Ishikawa (cell line): ENCODE data around the gene SMARCA4.

Experiments used
- CEBPB ChIP-seq: IDR thresholded peaks from 2 replicates; pipeline ENCODE4 v1.6.1; 2012
- CREB1 ChIP-seq: IDR thresholded peaks from 2 replicates; pipeline ENCODE4 v1.6.1; 2012; ENCODE audit warnings: low read depth
- EGR1 ChIP-seq: IDR thresholded peaks from 2 replicates; pipeline ENCODE4 v1.6.1; 2012
- EP300 ChIP-seq: IDR thresholded peaks from 2 replicates; pipeline ENCODE4 v1.6.1; 2012; ENCODE audit warnings: borderline replicate concordance
- FOXM1 ChIP-seq: IDR thresholded peaks from 2 replicates; pipeline ENCODE4 v1.6.1; 2012; ENCODE audit warnings: low read depth, borderline replicate concordance
- NFIC ChIP-seq: IDR thresholded peaks from 2 replicates; pipeline ENCODE4 v1.6.1; 2012
- RAD21 ChIP-seq: IDR thresholded peaks from 2 replicates; pipeline ENCODE4 v1.6.1; 2012; ENCODE audit warnings: low read depth
- TCF12 ChIP-seq: IDR thresholded peaks from 2 replicates; pipeline ENCODE4 v1.6.1; 2012; ENCODE audit warnings: low read depth
- TEAD4 ChIP-seq: IDR thresholded peaks from 2 replicates; pipeline ENCODE4 v1.6.1; 2012
- YY1 ChIP-seq: IDR thresholded peaks from 2 replicates; pipeline ENCODE4 v1.6.1; 2012; ENCODE audit warnings: low read depth
- ZBTB7A ChIP-seq: IDR thresholded peaks from 2 replicates; pipeline ENCODE4 v1.6.1; 2012; ENCODE audit warnings: low read depth
- TF ChIP-seq, protein P1 (sequence below): IDR thresholded peaks from 2 replicates; pipeline ENCODE4 v1.6.1; 2012; ENCODE audit warnings: low read depth, mild to moderate bottlenecking
- TF ChIP-seq, protein P2 (sequence below): IDR thresholded peaks from 2 replicates; pipeline ENCODE4 v1.6.1; 2012
- TF ChIP-seq, protein P3 (sequence below): IDR thresholded peaks from 2 replicates; pipeline ENCODE4 v1.6.1; 2012

DNA sequence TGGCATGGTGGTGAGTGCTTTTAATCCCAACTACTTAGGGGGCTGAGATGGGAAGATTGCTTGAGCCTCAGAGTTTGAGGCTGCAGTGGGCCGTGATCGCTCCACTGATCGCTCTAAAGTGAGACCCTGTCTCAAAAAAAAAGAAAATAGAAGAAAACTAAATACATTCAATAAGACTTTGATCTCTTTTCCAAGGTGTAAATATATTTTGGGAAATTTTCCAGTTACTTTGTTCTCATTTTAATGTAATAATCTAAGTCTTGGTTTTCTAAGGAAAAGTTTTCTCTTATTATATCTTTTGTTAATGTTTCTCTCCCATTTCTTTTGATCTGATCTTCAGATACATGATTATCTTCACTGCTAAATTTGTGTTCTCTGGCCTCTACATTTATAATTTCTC, 138.0 kb downstream of the SMARCA4 start:
- TF ChIP-seq EP300 (no peak), FOXM1 (no peak), NFIC (no peak), CEBPB (no peak), CREB1 (no peak), YY1 (no peak), RAD21 (no peak), TEAD4 (no peak), EGR1 (no peak), ZBTB7A (no peak), TCF12 (no peak)
- TF ChIP-seq, protein P1, sequence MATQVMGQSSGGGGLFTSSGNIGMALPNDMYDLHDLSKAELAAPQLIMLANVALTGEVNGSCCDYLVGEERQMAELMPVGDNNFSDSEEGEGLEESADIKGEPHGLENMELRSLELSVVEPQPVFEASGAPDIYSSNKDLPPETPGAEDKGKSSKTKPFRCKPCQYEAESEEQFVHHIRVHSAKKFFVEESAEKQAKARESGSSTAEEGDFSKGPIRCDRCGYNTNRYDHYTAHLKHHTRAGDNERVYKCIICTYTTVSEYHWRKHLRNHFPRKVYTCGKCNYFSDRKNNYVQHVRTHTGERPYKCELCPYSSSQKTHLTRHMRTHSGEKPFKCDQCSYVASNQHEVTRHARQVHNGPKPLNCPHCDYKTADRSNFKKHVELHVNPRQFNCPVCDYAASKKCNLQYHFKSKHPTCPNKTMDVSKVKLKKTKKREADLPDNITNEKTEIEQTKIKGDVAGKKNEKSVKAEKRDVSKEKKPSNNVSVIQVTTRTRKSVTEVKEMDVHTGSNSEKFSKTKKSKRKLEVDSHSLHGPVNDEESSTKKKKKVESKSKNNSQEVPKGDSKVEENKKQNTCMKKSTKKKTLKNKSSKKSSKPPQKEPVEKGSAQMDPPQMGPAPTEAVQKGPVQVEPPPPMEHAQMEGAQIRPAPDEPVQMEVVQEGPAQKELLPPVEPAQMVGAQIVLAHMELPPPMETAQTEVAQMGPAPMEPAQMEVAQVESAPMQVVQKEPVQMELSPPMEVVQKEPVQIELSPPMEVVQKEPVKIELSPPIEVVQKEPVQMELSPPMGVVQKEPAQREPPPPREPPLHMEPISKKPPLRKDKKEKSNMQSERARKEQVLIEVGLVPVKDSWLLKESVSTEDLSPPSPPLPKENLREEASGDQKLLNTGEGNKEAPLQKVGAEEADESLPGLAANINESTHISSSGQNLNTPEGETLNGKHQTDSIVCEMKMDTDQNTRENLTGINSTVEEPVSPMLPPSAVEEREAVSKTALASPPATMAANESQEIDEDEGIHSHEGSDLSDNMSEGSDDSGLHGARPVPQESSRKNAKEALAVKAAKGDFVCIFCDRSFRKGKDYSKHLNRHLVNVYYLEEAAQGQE: no peak
- TF ChIP-seq, protein P2, sequence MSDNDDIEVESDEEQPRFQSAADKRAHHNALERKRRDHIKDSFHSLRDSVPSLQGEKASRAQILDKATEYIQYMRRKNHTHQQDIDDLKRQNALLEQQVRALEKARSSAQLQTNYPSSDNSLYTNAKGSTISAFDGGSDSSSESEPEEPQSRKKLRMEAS: no peak
- TF ChIP-seq, protein P3, sequence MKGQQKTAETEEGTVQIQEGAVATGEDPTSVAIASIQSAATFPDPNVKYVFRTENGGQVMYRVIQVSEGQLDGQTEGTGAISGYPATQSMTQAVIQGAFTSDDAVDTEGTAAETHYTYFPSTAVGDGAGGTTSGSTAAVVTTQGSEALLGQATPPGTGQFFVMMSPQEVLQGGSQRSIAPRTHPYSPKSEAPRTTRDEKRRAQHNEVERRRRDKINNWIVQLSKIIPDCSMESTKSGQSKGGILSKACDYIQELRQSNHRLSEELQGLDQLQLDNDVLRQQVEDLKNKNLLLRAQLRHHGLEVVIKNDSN: no peak
